NCI-H446 (cell line): ENCODE measurements around the gene CITED2.

Experiments used
- DNase-seq, 2 experiments: peaks; one replicate each; lab custom pipeline; 2025; lab: John Stamatoyannopoulos, UW

The CITED2 gene

DNA sequence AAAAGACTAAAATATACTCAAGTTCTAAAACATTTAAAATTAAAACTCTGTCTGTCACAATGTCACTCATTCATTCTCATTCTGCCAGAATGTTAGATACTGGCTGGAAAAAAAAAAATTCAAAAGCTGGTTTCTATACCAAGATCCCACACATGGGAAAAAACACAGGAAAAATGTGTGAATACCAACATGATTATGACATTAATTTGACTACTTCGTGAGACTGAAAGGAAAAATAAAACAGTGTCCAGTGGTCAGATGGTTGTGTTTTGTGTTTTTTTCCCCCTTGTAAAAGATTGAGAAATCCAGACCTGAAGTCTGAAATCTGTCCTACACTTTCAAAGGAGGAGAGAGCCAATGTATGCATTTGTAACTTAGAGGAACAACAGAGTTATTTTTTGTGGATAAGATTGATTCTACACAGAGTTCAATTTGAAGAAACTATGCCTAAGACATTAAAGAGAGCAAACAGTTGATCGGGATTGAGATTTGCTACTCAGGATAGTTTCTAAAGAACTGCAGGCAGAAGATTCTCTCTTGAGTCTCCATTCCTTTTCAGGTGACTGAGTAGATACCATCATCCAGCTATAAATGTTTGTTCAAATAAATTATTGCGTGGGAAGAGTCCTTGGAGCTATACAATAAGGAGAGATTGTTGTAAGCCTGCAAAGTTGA lies 43.5 kb downstream of the CITED2 start:
- DNase-seq: no peak

DNA sequence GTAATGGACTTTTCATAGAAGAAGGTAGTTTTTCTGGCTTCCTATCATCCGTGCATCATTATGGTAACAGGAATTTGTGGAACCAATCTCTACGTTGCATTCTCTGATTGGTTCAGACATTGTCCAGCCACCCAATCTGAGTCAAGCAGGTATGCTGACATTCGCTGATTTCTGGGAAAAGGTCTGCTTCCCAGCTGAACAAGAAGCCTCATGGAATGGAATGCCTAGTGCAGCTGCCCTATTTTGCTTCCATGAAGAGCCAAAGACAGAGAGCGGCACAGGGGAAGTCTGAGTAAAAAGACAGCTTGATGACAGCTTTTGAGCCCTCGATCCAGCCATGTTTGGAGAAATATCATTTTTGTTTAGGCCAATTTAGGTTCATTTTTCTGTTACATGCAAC lies 44.1 kb downstream of the CITED2 start:
- no peak for DNase-seq

DNA sequence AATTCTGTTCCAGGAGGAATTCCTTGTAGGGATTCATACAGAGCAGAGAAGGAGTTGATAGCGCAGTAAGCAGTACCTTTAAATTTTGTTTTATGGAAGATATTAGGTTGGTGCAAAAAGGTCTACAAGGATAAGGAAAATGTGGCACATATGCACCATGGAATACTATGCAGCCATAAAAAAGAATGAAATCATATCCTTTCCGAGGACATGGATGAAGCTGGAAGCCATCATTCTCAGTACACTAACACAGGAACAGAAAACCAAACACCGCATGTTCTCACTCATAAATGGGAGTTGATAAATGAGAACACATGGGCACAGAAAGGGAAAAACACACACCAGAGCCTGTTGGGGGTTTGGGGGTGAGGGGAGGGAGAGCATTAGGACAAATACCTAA lies 45.2 kb downstream of the CITED2 start:
- no peak for DNase-seq

DNA sequence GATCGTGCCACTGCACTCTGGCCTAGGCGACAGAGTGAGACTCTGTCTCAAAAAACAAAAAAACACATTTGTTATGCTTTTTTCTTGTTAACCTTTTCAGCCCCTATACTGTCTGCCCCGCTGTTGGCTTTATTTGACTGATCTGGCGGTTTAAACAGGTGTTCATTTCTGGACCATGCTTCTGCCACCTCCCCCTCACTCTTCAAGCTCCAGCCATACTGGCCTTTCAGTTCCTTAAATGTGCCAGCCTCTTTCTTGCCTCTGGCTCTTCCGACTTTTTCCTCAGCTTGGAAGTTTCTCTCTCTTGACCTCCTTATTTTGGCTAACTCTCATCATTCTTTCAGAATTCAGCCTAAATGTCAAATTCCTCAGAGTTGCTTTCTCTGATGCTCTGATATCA lies 47.4 kb downstream of the CITED2 start:
- no peak for DNase-seq

DNA sequence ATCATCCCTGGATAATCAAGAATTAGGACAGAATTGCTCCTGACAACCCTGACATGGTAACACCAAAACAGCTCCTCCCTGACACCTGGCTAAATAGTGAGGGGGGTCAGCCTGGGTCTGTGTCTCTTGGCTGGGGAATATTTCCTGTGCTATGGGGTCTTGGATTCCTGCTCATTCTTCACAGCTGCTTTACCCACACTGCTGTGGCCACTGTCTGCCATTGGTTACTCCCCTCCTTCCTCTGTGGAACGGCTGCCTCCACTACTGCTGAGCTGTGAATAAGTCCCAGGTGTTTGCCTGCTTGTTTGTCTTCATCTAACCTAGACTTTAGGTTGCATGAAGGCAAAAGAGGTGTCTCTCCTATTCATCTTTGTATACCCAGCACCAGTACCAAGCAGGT lies 48.8 kb downstream of the CITED2 start:
- DNase-seq: no peak

DNA sequence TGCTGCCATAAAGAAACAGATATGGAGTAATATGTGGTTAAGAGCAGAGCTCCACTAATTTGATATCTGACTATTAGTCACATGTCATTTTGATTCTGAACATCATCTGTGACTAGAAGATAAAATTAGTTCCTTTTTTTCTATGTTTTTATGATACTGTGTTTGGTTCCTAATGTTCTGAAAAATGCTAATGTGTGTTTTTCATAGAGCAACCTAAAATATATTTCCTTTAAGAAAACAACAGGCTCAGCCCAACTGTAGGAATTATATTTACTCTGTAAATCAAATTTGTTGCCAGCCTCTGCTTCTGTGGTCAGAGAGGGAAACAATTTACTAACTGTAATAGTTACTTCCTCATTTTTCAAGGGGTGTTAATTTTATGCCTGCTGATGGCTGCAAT lies 49.3 kb downstream of the CITED2 start:
- no peak for DNase-seq

DNA sequence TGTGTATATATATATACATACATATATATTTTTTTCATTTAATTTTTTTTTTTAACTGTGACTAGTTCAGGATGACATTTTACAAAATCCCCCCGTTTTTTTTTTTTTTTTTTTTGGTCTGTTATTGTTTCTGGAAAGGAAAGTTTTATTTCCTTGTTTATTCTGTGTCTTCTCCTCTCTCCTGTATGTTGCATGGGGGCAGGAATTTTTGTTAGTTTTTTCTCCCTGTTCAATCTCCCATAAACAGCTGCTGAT lies 50.2 kb downstream of the CITED2 start:
- DNase-seq: no peak

DNA sequence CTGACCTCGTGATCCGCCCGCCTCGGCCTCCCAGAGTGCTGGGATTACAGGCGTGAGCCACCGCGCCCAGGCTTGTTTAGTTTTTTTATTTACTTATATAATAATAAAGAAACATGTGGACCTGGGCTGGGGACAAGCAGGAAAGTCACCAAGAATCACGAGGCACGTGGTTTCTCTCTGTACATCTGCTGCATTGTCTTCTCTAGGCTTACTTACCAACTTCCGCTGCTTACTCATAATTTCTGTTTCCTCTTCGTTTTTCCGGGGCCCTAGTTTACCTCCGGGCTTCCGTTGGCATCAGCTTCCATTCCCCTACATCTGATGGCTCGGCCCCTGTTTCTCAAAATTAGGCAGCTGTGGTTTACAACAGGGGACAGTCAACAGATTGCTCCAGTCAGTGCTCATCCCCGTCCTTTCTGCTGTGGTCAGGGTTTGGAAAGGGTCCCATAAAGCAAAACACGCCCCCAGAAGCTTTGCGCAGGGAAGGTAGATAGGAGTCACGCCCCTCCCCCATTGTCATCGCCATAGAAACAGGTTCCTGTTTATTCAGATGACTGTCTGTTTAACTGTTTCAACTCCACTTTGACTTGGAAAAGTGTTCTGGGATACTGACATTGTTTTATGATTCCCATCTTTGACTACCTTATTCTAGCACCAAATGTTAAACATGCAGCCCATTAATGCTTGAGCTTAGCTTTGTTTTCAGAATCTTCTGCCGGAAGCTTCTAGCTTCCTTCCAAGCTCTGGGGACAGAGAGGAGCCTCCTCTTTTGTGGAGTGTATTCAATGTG lies 50.7 kb downstream of the CITED2 start:
- DNase-seq: no peak
